ENCODE data around the gene GLI2. TPM values are rescaled to one million over a fixed set of nuclear protein-coding genes. Genes with fewer than 3 reads are reported as not detected.

GLI2 gene
- polyA plus RNA-seq, 6 donors from 2014 or later = not detected

DNA sequence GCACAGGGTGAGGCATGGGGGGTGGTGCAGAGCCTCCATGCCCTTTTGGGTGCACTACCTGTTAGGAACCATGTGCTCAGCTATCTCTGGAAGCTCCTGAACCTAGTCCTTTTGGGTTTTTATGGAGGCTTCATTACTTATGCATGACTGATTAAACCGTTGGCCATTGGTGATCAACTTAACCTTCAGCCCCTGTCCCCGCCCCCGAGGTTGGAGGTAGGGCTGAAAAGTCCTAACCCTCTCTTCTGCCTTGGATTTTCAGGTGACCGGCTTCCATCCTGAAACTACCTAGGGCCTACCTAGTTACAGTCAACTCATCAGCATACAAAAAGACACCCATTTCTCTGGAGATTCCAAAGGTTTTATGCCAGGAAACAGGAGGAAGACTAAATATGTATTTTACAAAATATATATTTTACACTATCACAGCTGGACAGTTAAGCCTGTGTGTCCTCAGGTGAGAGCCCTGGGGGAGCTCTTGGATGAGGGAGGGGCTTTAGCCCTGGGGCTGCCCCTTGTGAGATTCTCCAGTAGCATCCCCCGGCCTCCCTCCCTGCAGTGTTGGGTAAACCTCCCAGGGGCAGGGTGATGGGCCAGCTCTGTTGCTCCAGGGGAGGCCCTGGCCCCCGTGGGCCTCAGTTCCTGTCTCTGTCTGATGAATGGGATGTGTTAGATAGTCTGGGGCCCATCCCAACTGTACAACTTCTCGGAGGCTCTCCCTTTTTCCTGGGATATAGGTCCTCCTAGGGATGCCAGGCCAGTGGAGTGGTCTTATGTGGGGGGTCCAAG lies 24.1 kb downstream of the GLI2 start:
- Mint-ChIP-seq H3K9me3 (peaks cover 0 to 6% (median 3%) of the 10 kb centered on the region in 7 donors), H3K4me1 (no peaks in the 10 kb centered on the region), H3K27me3 (peaks cover 0 to 33% (median 19%) of the 10 kb centered on the region in 3 donors), H3K36me3 (peaks cover 0 to 6% of the 10 kb centered on the region in 2 donors), H3K4me3 (no peak overlapping the region), H3K27ac (no peak overlapping the region)
- ATAC-seq (ENCODE audit: low read depth in 2 of 2) = no peak
- no peak for DNase-seq

DNA sequence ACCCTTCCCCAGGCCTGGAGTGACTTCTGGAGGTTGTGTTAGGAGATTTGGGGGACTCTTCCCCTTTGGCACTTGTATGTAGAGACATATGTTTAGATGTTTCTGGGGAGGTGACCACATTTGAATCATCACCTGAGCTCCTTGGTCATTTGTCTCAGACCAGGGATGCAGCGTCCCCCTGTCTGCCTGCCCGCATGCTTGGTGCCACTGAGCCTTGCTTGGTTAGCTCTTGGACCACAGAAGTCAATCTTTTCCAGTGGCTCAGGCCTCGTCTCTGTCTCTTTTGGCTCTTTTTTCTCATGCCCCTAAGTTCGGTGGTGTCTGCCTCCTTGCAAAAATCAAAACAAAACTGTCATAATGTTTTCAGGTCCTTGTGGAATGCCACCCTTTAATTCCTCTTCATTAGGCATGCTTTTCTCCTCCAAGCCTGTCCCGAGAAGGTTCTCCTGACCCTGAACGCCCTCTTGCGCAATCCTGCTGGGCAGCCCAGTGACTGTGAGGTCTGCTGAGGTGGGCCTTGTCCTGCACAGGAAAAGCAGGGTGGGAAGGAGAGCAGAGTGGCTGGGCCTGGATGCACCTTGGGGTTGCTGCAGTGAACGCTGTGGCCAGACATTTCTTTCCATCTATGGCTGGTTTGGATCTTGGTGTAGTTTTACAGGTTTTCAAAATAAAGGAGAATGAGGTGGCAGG lies 24.9 kb downstream of the GLI2 start:
- Mint-ChIP-seq H3K27ac (no peak overlapping the region), H3K27me3 (peaks cover 0 to 33% (median 19%) of the 10 kb centered on the region in 3 donors), H3K4me1 (no peaks in the 10 kb centered on the region), H3K4me3 (no peak overlapping the region), H3K9me3 (peaks cover 0 to 6% (median 3%) of the 10 kb centered on the region in 7 donors), H3K36me3 (peaks cover 0 to 6% of the 10 kb centered on the region in 2 donors)
- DNase-seq (no peak), ATAC-seq (ENCODE audit: low read depth in 2 of 2) (no peak)

- ATAC-seq (ENCODE audit: low read depth in 2 of 2) = no peak
- H3K27me3 Mint-ChIP-seq = peaks cover 0 to 32% (median 19%) of the 10 kb centered on the region in 3 donors
- peaks cover 0 to 6% (median 3%) of the 10 kb centered on the region in 7 donors for H3K9me3 Mint-ChIP-seq
- no peak overlapping the region for H3K4me3 Mint-ChIP-seq
- peaks cover 0 to 6% of the 10 kb centered on the region in 2 donors for H3K36me3 Mint-ChIP-seq
- no peak for DNase-seq
- no peaks in the 10 kb centered on the region for H3K4me1 Mint-ChIP-seq
- no peak overlapping the region for H3K27ac Mint-ChIP-seq
These were observed 25.6 kb downstream of the GLI2 start for GRCh38 chr2:120761164-120761861.

DNA sequence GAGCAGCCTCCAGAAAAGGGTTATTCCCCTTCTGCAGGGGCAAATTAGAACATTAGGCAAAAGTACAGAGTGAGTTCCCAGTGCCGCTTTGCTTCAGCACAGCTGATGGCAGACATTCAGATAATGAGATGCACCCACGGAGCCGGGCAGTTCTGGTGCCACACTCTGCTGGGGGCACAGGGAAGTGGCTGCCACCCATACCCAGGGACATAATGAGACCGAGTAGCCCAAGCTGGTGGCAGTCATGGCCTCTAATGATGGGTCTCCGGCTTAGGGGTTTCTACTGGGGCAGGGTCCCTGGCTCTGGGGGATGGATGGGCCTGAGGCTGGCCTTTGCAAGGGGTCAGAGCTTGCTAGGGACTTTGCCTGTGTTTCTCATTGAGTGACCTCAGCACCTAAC lies 26.2 kb downstream of the GLI2 start:
- H3K9me3 Mint-ChIP-seq = peaks cover 0 to 5% (median 2%) of the 10 kb centered on the region in 7 donors
- DNase-seq (no peak), ATAC-seq (ENCODE audit: low read depth in 2 of 2) (no peak)
- peaks cover 0 to 6% of the 10 kb centered on the region in 2 donors for H3K36me3 Mint-ChIP-seq
- H3K4me1 Mint-ChIP-seq = no peaks in the 10 kb centered on the region
- H3K27ac Mint-ChIP-seq = no peak overlapping the region
- peaks cover 0 to 26% (median 19%) of the 10 kb centered on the region in 3 donors for H3K27me3 Mint-ChIP-seq
- no peak overlapping the region for H3K4me3 Mint-ChIP-seq

DNA sequence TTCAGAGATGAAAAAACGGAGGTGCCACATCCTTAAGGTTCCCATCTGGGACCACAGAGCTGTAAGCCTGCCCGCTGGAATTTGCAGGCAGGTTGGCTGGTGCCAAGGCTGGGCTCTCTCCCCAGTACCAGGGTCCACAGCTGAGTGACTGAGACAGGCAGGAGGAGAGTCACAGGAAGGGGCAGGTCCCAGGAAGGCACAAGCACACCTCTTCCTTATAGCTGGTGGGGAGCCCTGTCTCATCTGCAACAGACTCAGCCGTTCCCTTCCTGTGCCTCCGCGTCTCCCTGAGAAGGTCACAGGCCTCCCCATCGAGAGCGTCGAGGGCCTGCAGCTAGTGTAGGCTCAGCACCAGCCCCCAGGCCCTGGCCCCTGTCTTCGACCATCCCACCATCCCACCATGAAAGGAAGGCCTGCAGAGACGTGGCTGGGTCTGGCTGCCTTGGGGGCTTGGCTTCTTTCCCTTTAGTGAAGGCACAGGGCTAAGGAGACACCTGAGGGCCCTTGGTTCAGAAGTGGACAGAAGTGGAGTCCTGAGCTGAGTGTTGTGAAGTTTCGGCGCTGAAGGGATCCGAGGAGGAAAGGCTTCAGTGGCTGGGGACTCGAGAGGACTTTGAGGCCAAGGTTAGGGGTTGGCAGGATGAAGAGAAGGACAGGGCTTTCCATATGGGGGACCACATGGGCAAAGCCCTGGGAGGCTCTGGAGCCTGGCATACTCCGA lies 26.8 kb downstream of the GLI2 start:
- H3K27ac Mint-ChIP-seq = no peak overlapping the region

DNA sequence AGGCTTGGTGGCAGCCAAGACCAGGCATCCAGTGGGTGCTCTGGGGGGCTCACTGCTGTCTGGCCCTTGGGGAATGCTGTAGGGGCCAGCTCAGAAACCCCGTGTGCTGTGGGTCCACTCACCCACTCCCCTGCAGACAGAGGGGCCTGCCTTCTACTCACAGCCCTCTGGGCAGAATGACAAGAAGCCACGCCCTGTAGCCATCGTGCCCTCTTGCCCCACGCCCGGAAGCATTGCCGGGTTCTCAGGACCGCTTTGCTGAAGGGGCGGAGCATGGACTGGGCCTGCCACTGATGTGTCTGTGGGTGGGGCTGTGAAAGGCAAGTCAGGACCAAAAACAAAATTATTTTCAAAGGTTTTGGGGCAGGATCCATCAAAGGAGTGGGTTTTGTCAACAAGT lies 27.8 kb downstream of the GLI2 start:
- no peak for ATAC-seq (ENCODE audit: low read depth in 2 of 2)
- Mint-ChIP-seq H3K27ac (no peak overlapping the region), H3K36me3 (no peaks in the 10 kb centered on the region), H3K4me3 (no peak overlapping the region), H3K4me1 (no peaks in the 10 kb centered on the region), H3K9me3 (peaks cover 0 to 1% (median 0%) of the 10 kb centered on the region in 7 donors), H3K27me3 (peaks cover 0 to 19% (median 9%) of the 10 kb centered on the region in 3 donors)
- DNase-seq = no peak

More for the DNA sequence above, 26.8 kb downstream of the GLI2 start:
- ATAC-seq (ENCODE audit: low read depth in 2 of 2) = no peak
- no peak for DNase-seq
- Mint-ChIP-seq H3K4me3 (no peak overlapping the region), H3K36me3 (peaks cover 0 to 4% of the 10 kb centered on the region in 2 donors), H3K27me3 (peaks cover 0 to 20% (median 13%) of the 10 kb centered on the region in 3 donors), H3K4me1 (no peaks in the 10 kb centered on the region), H3K9me3 (peaks cover 0 to 4% (median 0%) of the 10 kb centered on the region in 7 donors)

- Mint-ChIP-seq H3K27me3 (peaks cover 0 to 19% (median 9%) of the 10 kb centered on the region in 3 donors), H3K4me3 (no peak overlapping the region), H3K27ac (no peak overlapping the region), H3K9me3 (peaks cover 0 to 1% (median 0%) of the 10 kb centered on the region in 7 donors), H3K4me1 (no peaks in the 10 kb centered on the region), H3K36me3 (no peaks in the 10 kb centered on the region)
- DNase-seq (no peak), ATAC-seq (ENCODE audit: low read depth in 2 of 2) (no peak)
These were observed 28.3 kb downstream of the GLI2 start for GRCh38 chr2:120763931-120764330.

GRCh38 chr2:120764492-120764891 lies 28.8 kb downstream of the GLI2 start:
- Mint-ChIP-seq H3K4me1 (no peaks in the 10 kb centered on the region), H3K27me3 (peaks cover 0 to 19% (median 9%) of the 10 kb centered on the region in 3 donors), H3K9me3 (peaks cover 0 to 1% (median 0%) of the 10 kb centered on the region in 7 donors), H3K4me3 (no peak overlapping the region), H3K27ac (no peak overlapping the region), H3K36me3 (no peaks in the 10 kb centered on the region)
- ATAC-seq (ENCODE audit: low read depth in 2 of 2) (no peak), DNase-seq (no peak)

DNA sequence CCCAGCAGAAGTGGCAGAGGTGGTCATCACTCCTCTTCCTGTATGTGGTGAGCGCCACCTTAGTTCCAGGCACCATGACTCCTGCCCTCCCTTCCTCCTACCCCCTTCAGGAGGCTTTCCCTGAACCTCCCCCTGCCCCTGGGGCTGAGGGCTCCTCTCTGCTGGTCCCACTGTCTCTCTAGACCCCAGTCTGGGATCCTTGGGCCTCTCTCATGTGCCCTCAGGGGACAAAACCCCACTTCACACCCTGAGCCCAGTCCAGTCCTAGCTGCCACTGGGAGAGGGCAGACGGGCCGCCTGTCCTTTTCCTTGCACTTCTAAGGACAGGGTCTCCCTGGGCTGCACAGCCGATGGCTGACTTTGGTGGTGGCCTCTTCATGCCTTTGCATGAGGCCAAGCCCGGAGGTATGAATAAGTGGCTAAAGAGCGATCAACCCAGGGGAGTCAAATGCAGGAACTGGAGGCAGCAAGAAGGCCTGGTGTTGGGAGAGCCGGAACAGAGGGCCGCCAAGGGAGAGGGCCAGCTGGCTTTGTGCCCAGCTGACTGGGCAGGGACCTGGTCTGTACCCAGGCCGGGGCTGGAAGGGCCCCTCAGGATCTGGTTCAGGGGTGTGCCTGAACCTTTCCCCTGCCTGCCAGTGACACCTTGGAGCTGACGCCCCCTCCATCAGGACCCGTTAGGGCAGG lies 29.5 kb downstream of the GLI2 start:
- DNase-seq (no peak), ATAC-seq (ENCODE audit: low read depth in 2 of 2) (no peak)
- H3K27ac Mint-ChIP-seq = no peak overlapping the region
- H3K4me1 Mint-ChIP-seq = no peaks in the 10 kb centered on the region
- peaks cover 0 to 16% (median 9%) of the 10 kb centered on the region in 3 donors for H3K27me3 Mint-ChIP-seq
- no peaks in the 10 kb centered on the region for H3K36me3 Mint-ChIP-seq
- H3K9me3 Mint-ChIP-seq = peaks cover 0 to 1% (median 0%) of the 10 kb centered on the region in 7 donors
- no peak overlapping the region for H3K4me3 Mint-ChIP-seq

DNA sequence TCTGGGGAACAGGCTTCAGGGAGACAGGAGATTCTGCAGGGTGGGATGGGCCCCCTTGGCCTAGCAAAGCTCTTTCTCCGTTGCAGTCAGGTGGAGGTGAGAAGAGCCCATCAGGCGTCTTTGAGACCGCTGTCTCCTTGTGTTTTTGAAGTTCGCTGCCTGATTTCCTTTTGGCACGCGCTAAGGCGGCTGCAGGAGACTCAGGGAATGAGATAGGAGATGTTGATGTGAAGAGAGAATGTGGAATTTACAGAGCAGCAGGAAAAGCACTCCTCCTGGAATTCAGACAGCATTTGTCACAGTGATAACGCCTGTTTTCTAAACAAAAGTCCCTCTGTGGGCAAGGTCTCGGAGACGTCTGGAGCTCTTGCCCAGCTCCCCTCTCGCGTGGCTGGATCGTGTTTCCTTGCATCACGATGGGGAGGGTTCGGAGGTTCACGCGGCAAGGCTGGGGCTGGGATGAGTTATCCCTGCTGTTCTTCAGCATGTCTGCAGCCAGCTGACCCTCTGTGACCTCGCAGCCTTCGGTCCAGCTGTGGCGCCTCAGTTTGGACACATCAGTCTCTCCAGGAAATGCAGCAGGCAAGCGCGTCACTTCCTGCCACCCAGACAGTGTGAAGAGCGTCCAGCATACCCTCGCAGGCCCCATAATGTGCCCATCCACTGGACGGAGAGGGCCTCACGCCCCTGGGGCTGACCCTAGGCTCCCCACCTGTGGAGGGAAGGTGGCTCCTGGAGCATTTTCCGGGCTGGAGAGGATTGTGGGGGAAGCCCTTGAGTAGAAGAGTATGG lies 30.2 kb downstream of the GLI2 start:
- Mint-ChIP-seq H3K27ac (no peak overlapping the region), H3K36me3 (no peaks in the 10 kb centered on the region), H3K9me3 (peaks cover 0 to 1% (median 0%) of the 10 kb centered on the region in 7 donors), H3K4me3 (no peak overlapping the region), H3K27me3 (peaks cover 0 to 9% (median 2%) of the 10 kb centered on the region in 3 donors), H3K4me1 (no peaks in the 10 kb centered on the region)
- ATAC-seq (ENCODE audit: low read depth in 2 of 2) (no peak), DNase-seq (no peak)

- Mint-ChIP-seq H3K27ac (no peak overlapping the region), H3K4me3 (no peak overlapping the region), H3K36me3 (no peaks in the 10 kb centered on the region), H3K9me3 (peaks cover 0 to 1% (median 0%) of the 10 kb centered on the region in 7 donors), H3K4me1 (no peaks in the 10 kb centered on the region), H3K27me3 (peaks cover 0 to 5% (median 0%) of the 10 kb centered on the region in 3 donors)
- ATAC-seq (ENCODE audit: low read depth in 2 of 2) = no peak
- no peak for DNase-seq
These were observed 31.0 kb downstream of the GLI2 start for GRCh38 chr2:120766470-120767351.
